Neural cell (in vitro differentiated cells): ENCODE measurements around the gene WDR33. TPM values are rescaled to one million over a fixed set of nuclear protein-coding genes. Genes with fewer than 3 reads are reported as not detected.
"Not testable (repeated sequence)": the region's sequence is repeated elsewhere in the genome, so short reads cannot be mapped to it uniquely, and the experiment has no call there.

Experiments
- H2AFZ ChIP-seq: fragments of 200-600, 300-800 bp; sonication (generic), shearing (Covaris generic); 2 replicates; pipeline ENCODE4 v1.6.0; 2014; ENCODE audit warnings: low read depth, mild to moderate bottlenecking, antibody characterized with exemption, low read length, moderate library complexity
- H3F3A ChIP-seq: fragments of 200-600 bp; shearing (Covaris generic); 2 replicates; pipeline ENCODE4 v1.6.1; 2016; ENCODE audit warnings: mild to moderate bottlenecking, moderate library complexity, mixed read lengths, antibody characterized with exemption, low read length; ENCODE audit not compliant: insufficient read depth, poor library complexity, severe bottlenecking
- H3K27ac ChIP-seq: fragments of 200-600, 300-800 bp; sonication (generic), shearing (Covaris generic); 2 replicates; pipeline ENCODE4 v1.5.1; 2014; ENCODE audit warnings: mild to moderate bottlenecking, low read length, moderate library complexity
- H3K27me3 ChIP-seq: fragments of 300-800, 200-600 bp; sonication (generic), shearing (Covaris generic); 2 replicates; pipeline ENCODE4 v1.6.0; 2014; ENCODE audit warnings: mild to moderate bottlenecking, low read depth, low read length, moderate library complexity; ENCODE audit not compliant: insufficient read depth
- H3K36me3 ChIP-seq: fragments of 300-800, 200-600 bp; sonication (generic), shearing (Covaris generic); 2 replicates; pipeline ENCODE4 v1.5.1; 2014; ENCODE audit warnings: mild to moderate bottlenecking, antibody characterized with exemption, low read length, moderate library complexity; ENCODE audit not compliant: insufficient read depth
- H3K4me2 ChIP-seq: fragments of 300-800, 200-600 bp; sonication (generic), shearing (Covaris generic); 2 replicates; pipeline ENCODE4 v1.6.0; 2014; ENCODE audit warnings: mild to moderate bottlenecking, low read length
- H3K4me3 ChIP-seq: fragments of 300-800, 200-600 bp; sonication (generic), shearing (Covaris generic); 2 replicates; pipeline ENCODE4 v1.5.1; 2014; ENCODE audit warnings: mild to moderate bottlenecking, low read length, moderate library complexity
- H3K79me2 ChIP-seq: fragments of 200-600 bp; shearing (Covaris generic); replicated peaks from 2 replicates; pipeline ENCODE4 v1.6.0; 2014; ENCODE audit warnings: mild to moderate bottlenecking, low read length, moderate library complexity; ENCODE audit not compliant: insufficient read depth
- H3K9ac ChIP-seq: fragments of 300-800, 200-600 bp; sonication (generic), shearing (Covaris generic); 2 replicates; pipeline ENCODE4 v1.6.1; 2016; ENCODE audit warnings: mild to moderate bottlenecking, low read length, mixed read lengths
- H3K9me2 ChIP-seq: fragments of 200-600 bp; shearing (Covaris generic); 2 replicates; pipeline ENCODE4 v1.6.1; 2016; ENCODE audit warnings: mild to moderate bottlenecking, low read length, mixed read lengths; ENCODE audit not compliant: insufficient read depth
- H3K9me3 ChIP-seq: fragments of 200-600, 300-800 bp; sonication (generic), shearing (Covaris generic); 2 replicates; pipeline ENCODE4 v1.6.1; 2016; ENCODE audit warnings: mild to moderate bottlenecking, mixed run types, low read length, moderate library complexity, mixed read lengths
- H4K20me1 ChIP-seq: fragments of 200-600 bp; shearing (Covaris generic); 2 replicates; pipeline ENCODE4 v1.6.1; 2016; ENCODE audit warnings: mild to moderate bottlenecking, mixed run types; ENCODE audit not compliant: insufficient read depth
- EP300 ChIP-seq: fragments of 450-650 bp; conservative IDR thresholded peaks from 2 replicates; pipeline ENCODE4 v1.6.1; 2014; ENCODE audit warnings: antibody characterized with exemption, mild to moderate bottlenecking, moderate library complexity; ENCODE audit not compliant: poor library complexity, severe bottlenecking
- EZH2 ChIP-seq: fragments of 200-600, 300-800 bp; shearing (Covaris generic), sonication (generic); IDR thresholded peaks from 2 replicates; pipeline ENCODE4 v1.6.1; 2014; ENCODE audit warnings: antibody characterized with exemption, low read length, borderline replicate concordance, mild to moderate bottlenecking; ENCODE audit not compliant: insufficient read depth, poor library complexity, severe bottlenecking
- MXI1 ChIP-seq: fragments of 450-650 bp; conservative IDR thresholded peaks from 2 replicates; pipeline ENCODE4 v1.6.1; 2014; ENCODE audit warnings: antibody characterized with exemption, mild to moderate bottlenecking; ENCODE audit not compliant: poor library complexity, severe bottlenecking
- POLR2AphosphoS5 ChIP-seq: IDR thresholded peaks from 2 replicates; pipeline ENCODE4 v1.6.1; 2012
- RAD21 ChIP-seq: fragments of 450-650 bp; conservative IDR thresholded peaks from 2 replicates; pipeline ENCODE4 v1.6.1; 2014; ENCODE audit warnings: antibody characterized with exemption, mild to moderate bottlenecking, moderate library complexity
- REST ChIP-seq: IDR thresholded peaks from 2 replicates; pipeline ENCODE4 v1.6.1; 2012; ENCODE audit warnings: borderline replicate concordance
- SMC3 ChIP-seq: fragments of 450-650 bp; conservative IDR thresholded peaks from 2 replicates; pipeline ENCODE4 v1.6.1; 2014; ENCODE audit warnings: antibody characterized with exemption, mild to moderate bottlenecking, moderate library complexity; ENCODE audit not compliant: poor library complexity
- TAF1 ChIP-seq: IDR thresholded peaks from 2 replicates; pipeline ENCODE4 v1.6.1; 2012; ENCODE audit warnings: low read depth
- polyA plus RNA-seq: library from polyadenylated mRNA; depleted of rRNA; stranded (reverse); fragments of >200 nt; gene quantifications from 2 replicates; pipeline ENCODE4 v1.2.3, GENCODE V29; 2014
- TF ChIP-seq, protein P1 (sequence below): fragments of 450-650 bp; IDR thresholded peaks from 2 replicates; pipeline ENCODE4 v1.5.1; 2014; ENCODE audit warnings: antibody characterized with exemption, mild to moderate bottlenecking, moderate library complexity; ENCODE audit not compliant: poor library complexity, severe bottlenecking

Gene WDR33
- polyA plus RNA-seq, 1 donor from 2014 or later, result 58.7 TPM

DNA sequence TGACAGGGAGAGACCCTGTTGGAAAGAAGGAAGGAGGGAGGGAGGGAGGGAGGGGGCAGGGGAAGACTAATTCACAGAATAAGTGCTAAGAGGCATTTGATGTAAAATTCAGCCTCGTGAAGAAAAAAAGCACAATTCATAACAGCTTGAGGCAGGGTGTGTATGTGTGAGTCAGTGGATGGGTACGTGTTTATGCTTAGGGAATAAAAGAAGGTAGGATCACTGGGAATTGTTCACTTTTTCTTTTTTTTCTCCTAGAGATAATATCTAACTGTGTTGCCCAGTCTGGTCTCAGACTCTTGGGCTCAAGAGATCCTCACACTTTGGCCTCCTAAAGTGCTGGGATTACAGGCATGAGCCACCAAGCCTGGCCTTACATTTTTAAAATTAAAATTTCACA lies 39.2 kb downstream of the WDR33 start:
- Histone ChIP-seq H3K9ac (no peak overlapping the region), H3K9me2 (no peaks in the 10 kb centered on the region), H3K79me2 (peaks cover 39% of the 10 kb centered on the region), H3F3A (no peaks in the 10 kb centered on the region), H3K36me3 (no peaks in the 10 kb centered on the region), H2AFZ (no peak overlapping the region), H3K4me2 (no peak overlapping the region), H3K4me3 (no peak overlapping the region), H3K27ac (no peak overlapping the region), H3K27me3 (no peaks in the 10 kb centered on the region), H3K9me3 (no peaks in the 10 kb centered on the region), H4K20me1 (no peaks in the 10 kb centered on the region)
- TF ChIP-seq MXI1 (no peak), EP300 (no peak), SMC3 (no peak)
- TF ChIP-seq, protein P1, sequence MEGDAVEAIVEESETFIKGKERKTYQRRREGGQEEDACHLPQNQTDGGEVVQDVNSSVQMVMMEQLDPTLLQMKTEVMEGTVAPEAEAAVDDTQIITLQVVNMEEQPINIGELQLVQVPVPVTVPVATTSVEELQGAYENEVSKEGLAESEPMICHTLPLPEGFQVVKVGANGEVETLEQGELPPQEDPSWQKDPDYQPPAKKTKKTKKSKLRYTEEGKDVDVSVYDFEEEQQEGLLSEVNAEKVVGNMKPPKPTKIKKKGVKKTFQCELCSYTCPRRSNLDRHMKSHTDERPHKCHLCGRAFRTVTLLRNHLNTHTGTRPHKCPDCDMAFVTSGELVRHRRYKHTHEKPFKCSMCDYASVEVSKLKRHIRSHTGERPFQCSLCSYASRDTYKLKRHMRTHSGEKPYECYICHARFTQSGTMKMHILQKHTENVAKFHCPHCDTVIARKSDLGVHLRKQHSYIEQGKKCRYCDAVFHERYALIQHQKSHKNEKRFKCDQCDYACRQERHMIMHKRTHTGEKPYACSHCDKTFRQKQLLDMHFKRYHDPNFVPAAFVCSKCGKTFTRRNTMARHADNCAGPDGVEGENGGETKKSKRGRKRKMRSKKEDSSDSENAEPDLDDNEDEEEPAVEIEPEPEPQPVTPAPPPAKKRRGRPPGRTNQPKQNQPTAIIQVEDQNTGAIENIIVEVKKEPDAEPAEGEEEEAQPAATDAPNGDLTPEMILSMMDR, result no peak

DNA sequence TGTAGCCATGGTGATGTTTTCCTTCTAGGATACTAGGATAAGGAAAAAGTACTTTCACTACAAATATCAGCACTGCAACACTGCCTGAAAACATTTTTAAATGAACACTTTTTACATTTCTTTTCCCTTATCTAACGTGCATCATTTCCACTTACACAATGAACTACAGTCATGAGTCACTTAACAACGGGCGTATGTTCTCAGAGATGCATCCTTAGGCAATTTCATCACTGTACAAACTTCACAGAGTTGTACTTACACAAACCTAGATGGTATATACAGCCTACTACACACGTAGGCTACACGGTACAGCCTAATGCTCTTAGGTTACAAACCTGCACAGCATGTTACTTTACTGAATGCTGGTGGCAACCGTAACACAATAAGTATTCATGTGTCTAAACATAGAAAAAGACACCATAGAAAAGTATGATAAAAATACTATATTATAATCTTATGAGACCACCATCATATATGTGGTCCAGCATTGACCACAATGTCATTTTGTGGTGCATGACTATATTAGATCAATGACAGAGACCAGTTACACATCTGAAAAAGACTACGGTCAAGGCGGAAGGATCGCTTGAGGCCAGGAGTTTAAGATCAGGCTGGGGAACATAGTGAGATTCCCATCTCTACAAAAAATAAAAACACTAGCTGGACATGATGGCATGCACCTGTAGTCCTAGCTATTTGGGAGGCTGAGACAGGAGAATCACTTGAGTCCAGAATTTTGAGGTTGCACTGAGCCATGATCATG lies 39.8 kb downstream of the WDR33 start:
- H3K9me2 ChIP-seq, result no peaks in the 10 kb centered on the region
- H3K4me2 ChIP-seq, result no peak overlapping the region
- no peaks in the 10 kb centered on the region for H3K9me3 ChIP-seq
- H3K36me3 ChIP-seq, result no peaks in the 10 kb centered on the region
- H2AFZ ChIP-seq, result no peak overlapping the region
- no peaks in the 10 kb centered on the region for H4K20me1 ChIP-seq
- H3K4me3 ChIP-seq, result no peak overlapping the region
- H3K27me3 ChIP-seq, result no peaks in the 10 kb centered on the region
- H3K27ac ChIP-seq, result no peak overlapping the region
- H3F3A ChIP-seq, result no peaks in the 10 kb centered on the region
- H3K79me2 ChIP-seq, result peaks cover 33% of the 10 kb centered on the region
- no peak for TF ChIP-seq TAF1
- no peak for TF ChIP-seq REST
- no peak for TF ChIP-seq POLR2AphosphoS5
- no peak for TF ChIP-seq MXI1
- TF ChIP-seq, protein P1, result no peak
- TF ChIP-seq EP300, result no peak
- TF ChIP-seq RAD21, result no peak
- no peak for TF ChIP-seq SMC3
- no peak for TF ChIP-seq EZH2
- no peak overlapping the region for H3K9ac ChIP-seq

GRCh38 chr2:127770534-127770933 lies 40.4 kb downstream of the WDR33 start:
- H2AFZ ChIP-seq, H4K20me1 ChIP-seq, H3F3A ChIP-seq, H3K27ac ChIP-seq, H3K36me3 ChIP-seq, H3K27me3 ChIP-seq, H3K9ac ChIP-seq, H3K4me3 ChIP-seq, H3K9me3 ChIP-seq, H3K4me2 ChIP-seq, H3K9me2 ChIP-seq: not testable (repeated sequence)
- H3K79me2 ChIP-seq, result peaks cover 32% of the 10 kb centered on the region
